NCI-H1930 (cell line): ENCODE measurements around the gene SORBS2.
A peak's percentile ranks its signal among the peaks of the same experiment; 100 is the strongest.
"Not testable (repeated sequence)": the region's sequence is repeated elsewhere in the genome, so short reads cannot be mapped to it uniquely, and the experiment has no call there.

Experiments
- DNase-seq, 2 experiments: peaks; one replicate each; lab custom pipeline; 2025; lab: John Stamatoyannopoulos, UW

The SORBS2 gene

DNA sequence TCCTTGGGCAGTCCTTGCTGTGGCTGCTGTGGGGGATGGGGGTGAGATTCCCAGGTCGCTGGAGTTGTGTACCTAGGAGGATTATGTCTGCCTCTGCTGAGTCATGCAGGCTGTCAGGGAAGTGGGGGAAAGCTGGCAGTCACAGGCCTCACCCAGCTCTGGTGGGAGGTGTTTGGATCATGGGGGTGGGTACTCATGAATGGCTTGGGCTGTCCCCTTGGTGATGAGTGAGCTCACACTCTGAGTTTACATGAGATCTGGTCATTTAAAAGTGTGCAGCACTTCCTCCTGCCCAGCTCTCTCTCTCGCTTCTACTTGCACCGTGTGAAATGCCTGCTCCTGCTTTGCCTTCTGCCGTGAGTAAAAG lies 252.1 kb downstream of the SORBS2 start:
- DNase-seq, result no peak

DNA sequence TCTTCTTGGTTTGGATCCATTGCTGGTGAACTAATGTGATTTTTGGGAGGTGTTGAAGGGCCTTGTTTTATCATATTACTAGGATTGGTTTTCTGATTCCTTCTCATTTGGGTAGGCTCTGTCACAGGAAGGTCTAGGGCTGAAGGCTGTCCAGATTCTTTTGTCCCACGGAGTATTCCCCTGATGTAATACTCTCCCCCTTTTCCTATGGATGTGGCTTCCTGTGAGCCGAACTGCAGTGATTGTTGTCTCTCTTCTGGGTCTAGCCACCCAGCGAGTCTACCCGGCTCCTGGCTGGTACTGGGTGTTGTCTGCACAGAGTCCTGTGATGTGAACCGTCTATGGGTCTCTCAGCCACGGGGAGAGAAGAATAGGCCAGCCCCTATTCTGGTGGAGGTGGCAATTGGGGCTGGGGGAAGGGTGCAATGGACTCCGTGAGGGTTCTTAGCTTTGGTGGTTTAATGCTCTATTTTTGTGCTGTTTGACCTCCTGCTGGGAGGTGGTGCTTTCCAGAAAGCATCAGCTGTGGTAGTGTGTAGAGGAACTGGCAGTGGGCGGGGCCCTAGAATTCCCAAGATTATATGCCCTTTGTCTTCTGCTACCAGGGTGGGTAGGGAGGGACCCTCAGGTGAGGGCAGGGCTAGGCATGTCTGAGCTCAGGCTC lies 252.6 kb downstream of the SORBS2 start:
- not testable (repeated sequence) for DNase-seq

- DNase-seq, result no peak
These were observed 257.4 kb downstream of the SORBS2 start for GRCh38 chr4:185554365-185555126.

- no peak for DNase-seq
These were observed 259.7 kb downstream of the SORBS2 start for GRCh38 chr4:185552254-185552653.

GRCh38 chr4:185550933-185551332 lies 261.1 kb downstream of the SORBS2 start:
- DNase-seq, result no peak

- DNase-seq, result no peak
These were observed 262.8 kb downstream of the SORBS2 start for GRCh38 chr4:185549095-185549639.

GRCh38 chr4:185548587-185548986 lies 263.4 kb downstream of the SORBS2 start:
- DNase-seq, result no peak

DNA sequence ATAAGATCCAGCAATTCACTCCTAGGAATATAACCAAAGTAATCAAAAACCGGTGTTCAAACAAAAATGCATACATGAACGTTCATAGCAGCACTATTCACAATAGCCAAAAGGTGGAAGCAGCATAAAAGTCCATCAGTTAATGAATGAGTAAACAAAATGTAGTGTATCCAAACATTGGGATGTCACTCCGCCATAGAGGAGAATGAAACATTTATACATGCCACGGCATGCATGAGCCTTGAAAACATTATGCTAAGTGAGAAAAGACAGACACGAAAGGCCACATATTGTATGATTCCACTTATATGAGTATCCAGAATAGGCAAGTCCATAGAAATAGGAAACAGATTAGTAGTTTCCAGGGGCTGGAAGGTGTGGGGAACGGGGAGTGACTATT lies 265.7 kb downstream of the SORBS2 start:
- DNase-seq, result no peak

DNA sequence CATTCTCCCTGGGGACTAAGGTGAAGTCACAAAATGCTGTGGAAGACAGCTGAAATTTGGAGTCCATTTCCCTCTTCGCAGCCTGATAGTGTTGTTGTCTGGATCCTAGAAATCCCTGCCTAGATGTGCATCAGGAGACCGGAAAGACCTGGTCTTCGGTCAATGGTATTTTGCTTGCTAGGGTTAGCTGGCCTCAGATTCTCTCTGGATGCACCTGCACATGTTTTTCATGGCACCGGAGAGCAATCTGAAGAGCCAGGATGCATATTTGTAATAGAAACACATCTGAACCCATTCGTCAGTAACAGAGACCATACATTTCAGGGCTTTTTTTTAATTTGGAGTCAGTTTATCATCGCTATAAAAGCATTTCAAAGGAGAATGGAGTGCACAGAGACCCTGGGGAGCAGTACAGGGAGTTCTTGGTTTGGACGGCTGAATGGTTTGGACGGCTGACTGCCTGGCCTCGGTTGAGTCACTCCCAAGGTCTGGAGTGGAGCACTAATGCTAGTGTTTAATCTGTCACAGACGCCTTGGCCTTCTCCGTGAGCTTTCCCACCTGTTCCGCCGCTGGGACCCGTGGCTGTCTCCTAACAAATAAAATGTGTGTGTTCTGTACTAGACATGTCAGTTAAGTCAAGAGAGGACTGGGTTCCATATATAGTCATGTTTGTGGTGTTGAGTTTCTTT lies 269.2 kb downstream of the SORBS2 start:
- DNase-seq, result no peak

DNA sequence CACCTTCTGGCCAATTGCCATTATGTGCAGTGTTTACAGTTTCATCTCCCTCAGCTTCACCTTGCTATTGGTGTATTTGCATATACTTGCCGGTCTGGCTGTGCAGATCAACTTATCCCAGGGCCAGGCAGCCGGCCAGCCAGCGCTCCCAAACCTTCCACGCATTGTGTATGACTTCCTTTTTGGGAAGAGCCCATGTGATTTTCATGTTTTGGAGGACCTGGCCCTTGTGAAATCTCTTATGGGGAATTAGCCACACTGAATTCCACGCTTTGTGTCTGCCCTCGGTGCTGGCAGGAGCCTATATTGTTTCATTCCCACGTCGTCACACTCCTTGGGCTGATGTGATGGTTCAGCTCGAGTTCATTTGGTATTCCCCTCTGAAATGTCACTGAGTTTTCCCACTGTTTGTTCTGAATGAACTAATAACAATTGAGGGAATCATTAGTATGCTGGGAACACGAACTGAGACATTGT lies 270.7 kb downstream of the SORBS2 start:
- DNase-seq, result no peak

DNA sequence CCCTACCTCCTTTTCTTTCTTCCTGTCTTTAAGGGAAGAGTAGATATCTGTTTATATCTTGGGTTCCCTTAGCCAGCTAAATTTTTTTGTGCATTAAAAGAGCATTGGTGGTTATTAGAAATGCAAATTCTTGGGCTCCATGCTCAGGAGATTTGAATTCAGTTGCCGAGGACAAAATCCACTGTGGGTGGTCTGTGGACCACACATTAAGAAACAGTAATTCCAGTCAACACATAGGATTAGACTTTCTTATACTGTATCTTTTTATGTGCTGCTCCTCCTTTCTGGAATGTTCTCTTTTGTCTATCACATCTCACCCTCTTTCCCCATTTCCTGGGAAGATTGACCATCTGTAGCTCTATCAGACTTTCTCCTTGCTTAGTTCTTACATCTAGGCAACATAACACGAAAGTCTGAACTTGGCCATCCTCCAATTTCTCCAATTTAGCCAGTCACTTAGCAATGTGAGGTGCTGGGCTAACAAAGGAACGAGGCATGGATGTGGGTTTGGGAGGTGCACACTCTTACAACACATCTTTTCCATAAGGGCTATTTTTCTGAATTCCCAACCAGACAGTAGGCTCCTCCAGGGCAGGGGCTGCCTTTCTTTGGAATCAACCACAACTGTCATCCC lies 271.4 kb downstream of the SORBS2 start:
- no peak for DNase-seq

DNA sequence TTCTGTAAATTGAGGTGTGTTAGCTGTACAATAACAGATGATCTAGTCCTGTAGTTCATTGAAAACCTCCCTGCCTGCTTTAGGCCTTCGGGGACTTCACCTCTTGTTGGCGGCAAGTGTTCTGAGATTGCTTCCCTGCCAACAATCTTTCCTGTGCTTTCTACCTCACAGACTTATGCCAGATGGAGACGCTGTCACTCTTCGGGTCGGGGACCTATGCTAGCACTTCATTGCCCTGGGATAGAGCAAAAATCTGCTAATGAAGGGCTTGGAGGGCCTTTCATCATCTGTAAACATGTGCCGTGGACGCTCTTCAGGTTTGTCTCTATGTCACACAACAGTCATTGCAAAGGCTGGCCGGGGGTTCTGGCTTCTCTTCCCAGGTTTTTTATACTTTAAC lies 272.0 kb downstream of the SORBS2 start:
- no peak for DNase-seq

DNA sequence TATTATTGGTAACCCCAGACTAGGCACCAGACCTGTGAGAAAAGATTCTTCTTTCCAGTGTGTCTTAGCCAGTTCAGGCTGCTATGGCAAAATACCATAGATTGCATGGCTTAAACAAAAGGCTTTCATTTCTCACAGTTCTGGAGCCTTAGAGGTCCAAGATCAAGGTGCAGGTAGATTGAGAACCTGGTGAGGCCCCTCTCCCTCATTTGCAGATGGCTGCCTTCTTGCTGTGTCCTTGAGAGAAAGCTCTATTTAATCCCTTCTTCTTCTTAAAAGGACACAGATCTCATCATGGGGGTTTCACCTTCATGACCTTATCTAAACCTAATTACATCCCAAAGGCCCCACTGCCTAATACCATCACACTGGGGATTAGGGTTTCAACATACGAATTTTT lies 273.2 kb downstream of the SORBS2 start:
- no peak for DNase-seq

GRCh38 chr4:185536411-185536709 lies 275.6 kb downstream of the SORBS2 start:
- DNase-seq, result no peak

DNA sequence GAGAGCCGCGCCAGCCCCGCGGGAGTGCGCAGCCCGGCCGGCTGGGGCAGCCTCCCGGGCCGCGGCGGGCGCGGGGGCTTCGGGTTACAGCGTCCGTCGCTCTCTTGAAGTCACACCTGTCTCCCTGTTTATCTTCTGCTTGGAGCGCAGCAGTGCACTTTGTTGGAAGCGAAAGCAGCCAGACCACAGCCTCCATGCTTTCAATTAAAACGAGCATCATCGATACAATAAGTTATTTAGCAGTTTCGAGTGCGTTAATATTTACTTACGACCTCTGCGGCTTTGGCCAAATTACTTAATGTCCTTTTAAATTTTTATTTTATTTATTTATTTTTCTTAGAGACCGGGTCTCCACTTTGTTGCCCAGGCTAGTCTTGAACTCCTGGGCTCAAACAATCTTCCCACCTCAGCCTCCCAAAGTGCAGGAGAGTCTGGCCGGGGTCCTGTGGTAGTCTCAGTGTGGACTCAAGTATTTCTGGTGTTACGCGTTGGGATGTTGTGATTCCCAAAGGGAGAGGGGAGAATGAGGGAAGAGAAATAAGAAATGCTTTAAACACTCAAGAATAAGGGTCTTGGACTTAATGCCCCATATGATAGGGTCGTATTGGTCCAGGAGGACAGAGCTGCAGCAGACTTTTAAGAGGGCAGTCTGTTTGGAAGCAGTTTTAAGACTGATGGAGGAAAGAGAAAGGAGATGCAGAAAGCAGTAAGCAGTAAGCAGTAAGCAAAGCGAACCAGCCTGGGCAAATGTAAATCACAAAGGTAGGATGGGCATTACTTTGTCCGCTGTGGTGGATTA lies 276.2 kb downstream of the SORBS2 start:
- DNase-seq, result peak in 1 of 2 experiments; percentile 69
